IPS-18a (cell line): ENCODE measurements around the gene ELMO2.

Experiments used
- H3K27ac ChIP-seq: one replicate; pipeline ENCODE4 v1.5.1; 2013; ENCODE audit warnings: low read length
- H3K27me3 ChIP-seq: one replicate; pipeline ENCODE4 v1.6.1; 2013; ENCODE audit warnings: mild to moderate bottlenecking, low read length; ENCODE audit not compliant: control insufficient read depth, insufficient read depth
- H3K36me3 ChIP-seq: one replicate; pipeline ENCODE4 v1.6.1; 2013; ENCODE audit warnings: low read depth, low read length; ENCODE audit not compliant: control insufficient read depth
- H3K4me1 ChIP-seq: one replicate; pipeline ENCODE4 v1.6.1; 2013; ENCODE audit warnings: low read depth, low read length; ENCODE audit not compliant: control insufficient read depth
- H3K4me3 ChIP-seq: one replicate; pipeline ENCODE4 v1.5.1; 2013; ENCODE audit warnings: low read length
- H3K9ac ChIP-seq: one replicate; pipeline ENCODE4 v1.6.1; 2013; ENCODE audit warnings: mild to moderate bottlenecking, low read length, moderate library complexity
- H3K9me3 ChIP-seq: one replicate; pipeline ENCODE4 v1.6.1; 2013; ENCODE audit warnings: low read depth, low read length; ENCODE audit not compliant: control insufficient read depth

ELMO2 gene, protein sequence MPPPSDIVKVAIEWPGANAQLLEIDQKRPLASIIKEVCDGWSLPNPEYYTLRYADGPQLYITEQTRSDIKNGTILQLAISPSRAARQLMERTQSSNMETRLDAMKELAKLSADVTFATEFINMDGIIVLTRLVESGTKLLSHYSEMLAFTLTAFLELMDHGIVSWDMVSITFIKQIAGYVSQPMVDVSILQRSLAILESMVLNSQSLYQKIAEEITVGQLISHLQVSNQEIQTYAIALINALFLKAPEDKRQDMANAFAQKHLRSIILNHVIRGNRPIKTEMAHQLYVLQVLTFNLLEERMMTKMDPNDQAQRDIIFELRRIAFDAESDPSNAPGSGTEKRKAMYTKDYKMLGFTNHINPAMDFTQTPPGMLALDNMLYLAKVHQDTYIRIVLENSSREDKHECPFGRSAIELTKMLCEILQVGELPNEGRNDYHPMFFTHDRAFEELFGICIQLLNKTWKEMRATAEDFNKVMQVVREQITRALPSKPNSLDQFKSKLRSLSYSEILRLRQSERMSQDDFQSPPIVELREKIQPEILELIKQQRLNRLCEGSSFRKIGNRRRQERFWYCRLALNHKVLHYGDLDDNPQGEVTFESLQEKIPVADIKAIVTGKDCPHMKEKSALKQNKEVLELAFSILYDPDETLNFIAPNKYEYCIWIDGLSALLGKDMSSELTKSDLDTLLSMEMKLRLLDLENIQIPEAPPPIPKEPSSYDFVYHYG

DNA sequence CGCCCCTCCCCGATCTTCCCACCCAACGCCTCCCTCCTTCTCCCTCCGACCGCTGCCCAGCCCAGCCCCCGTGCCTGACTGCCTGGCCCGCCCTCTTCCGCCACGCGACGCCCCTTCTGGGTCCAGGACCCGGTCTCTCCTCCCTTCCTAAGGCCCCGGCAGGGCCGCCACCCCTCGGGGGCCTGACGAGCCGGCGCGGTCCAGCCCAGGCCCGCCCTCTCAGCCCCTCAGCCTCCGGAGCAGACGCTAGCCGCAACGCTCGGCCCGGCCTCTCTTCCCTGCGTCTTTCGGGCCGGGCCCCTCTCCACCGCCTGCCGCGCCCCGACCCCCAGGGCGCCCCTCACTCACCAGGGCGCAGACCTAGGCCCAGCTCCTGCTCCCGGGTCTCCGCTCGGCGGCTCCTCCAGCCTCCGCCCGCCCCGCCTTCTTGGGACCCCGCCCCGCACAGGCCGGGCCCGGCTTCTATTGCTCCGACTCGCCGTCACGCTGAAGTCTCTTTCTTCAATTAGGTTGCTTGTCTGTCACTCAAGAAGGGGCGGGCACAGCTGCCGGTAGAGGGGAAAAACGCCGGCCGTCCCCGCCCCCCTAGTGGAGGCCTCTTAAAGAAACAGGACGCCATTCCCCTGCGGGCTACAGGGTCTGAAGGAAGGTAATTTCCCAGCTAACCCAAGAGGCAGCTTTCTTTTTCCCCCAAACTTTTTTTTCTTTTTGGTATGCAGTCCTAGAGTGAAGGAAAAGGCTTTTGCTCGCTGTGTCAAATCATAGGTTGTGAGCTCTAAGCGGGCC is at the start of gene ELMO2:
TSS of gene ELMO2 (minus strand) at position 416 of the 786 bp plus-strand sequence. CDS start 12,133 bp downstream, outside the sequence.
- H3K4me3 ChIP-seq: peak within 1 kb of the TSS; percentile 88
- peaks cover 12% of the 10 kb centered on the region for H3K27me3 ChIP-seq
- peaks cover 5% of the 10 kb centered on the region for H3K4me1 ChIP-seq
- H3K9ac ChIP-seq: peak within 1 kb of the TSS; percentile 59
- H3K9me3 ChIP-seq: no peaks in the 10 kb centered on the region
- no peaks in the 10 kb centered on the region for H3K36me3 ChIP-seq
- no peak within 1 kb of the TSS for H3K27ac ChIP-seq

DNA sequence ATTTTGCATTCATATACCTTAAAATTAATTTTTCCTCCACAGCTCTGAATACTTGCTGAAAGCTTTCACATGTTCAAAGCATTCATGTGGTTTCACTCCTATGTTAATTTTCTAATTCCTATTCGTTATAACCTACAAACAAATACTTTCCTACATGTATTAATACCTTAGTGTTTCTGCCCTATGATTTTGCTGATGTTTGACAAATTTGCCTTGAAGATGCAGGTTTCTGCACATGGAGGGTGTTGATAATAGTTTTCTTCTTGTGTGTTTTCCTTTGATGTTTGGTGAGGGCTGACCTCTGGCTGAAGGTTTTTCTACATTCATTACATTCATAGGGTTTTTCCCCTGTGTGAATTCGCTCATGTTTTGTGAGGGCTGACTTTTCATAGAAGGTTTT is 49.3 kb upstream of the ELMO2 start:
- Histone ChIP-seq H3K27ac (no peak overlapping the region), H3K4me1 (peaks cover 13% of the 10 kb centered on the region), H3K27me3 (no peaks in the 10 kb centered on the region), H3K9ac (no peak overlapping the region), H3K4me3 (no peak overlapping the region), H3K36me3 (peaks cover 16% of the 10 kb centered on the region), H3K9me3 (peaks cover 33% of the 10 kb centered on the region)

DNA sequence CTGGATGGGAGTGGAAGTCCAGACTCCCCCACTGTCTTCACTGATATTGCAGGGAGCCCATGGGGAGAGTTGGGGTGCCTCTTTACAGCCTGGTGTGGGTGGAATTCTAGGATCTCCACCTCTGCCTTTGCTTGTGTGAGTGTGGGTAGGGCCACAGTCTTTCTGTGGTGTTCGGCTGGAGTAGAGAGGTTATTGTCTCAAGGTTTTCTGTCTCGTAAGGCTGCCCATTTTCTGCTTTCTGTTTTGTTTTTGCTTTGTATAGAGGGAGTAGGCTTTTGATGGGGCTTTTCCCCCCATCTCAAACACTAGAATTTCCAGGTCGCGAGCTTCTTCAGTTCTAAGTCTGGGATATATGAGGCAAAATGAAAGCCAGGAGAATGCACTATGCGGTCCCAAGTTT is 40.4 kb upstream of the ELMO2 start:
- Histone ChIP-seq H3K36me3 (no peaks in the 10 kb centered on the region), H3K9me3 (peaks cover 6% of the 10 kb centered on the region), H3K9ac (no peak overlapping the region), H3K4me1 (no peaks in the 10 kb centered on the region), H3K27me3 (no peaks in the 10 kb centered on the region), H3K4me3 (no peak overlapping the region), H3K27ac (no peak overlapping the region)

DNA sequence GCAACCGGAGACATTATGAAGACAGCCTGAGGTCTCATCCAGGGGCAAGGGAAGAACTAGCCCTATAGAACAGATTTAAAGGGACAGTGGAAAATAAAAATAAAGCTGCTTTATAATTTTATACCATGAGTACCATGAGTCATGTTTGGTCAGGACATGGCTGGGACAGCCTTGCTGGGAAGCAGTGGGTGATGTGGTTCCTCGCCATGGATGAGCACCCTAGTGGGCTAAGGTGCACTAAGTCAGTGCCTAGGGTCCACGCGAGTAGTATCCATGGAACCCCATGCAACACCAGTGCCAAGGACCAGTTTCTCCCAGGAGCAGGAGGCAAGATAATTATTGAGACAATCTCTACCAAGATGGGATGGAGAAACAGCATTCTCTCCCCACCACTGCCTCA is 33.4 kb upstream of the ELMO2 start:
- peaks cover 6% of the 10 kb centered on the region for H3K9me3 ChIP-seq
- no peaks in the 10 kb centered on the region for H3K36me3 ChIP-seq
- H3K27ac ChIP-seq: no peak overlapping the region
- H3K4me1 ChIP-seq: no peaks in the 10 kb centered on the region
- no peaks in the 10 kb centered on the region for H3K27me3 ChIP-seq
- H3K4me3 ChIP-seq: no peak overlapping the region
- no peak overlapping the region for H3K9ac ChIP-seq

DNA sequence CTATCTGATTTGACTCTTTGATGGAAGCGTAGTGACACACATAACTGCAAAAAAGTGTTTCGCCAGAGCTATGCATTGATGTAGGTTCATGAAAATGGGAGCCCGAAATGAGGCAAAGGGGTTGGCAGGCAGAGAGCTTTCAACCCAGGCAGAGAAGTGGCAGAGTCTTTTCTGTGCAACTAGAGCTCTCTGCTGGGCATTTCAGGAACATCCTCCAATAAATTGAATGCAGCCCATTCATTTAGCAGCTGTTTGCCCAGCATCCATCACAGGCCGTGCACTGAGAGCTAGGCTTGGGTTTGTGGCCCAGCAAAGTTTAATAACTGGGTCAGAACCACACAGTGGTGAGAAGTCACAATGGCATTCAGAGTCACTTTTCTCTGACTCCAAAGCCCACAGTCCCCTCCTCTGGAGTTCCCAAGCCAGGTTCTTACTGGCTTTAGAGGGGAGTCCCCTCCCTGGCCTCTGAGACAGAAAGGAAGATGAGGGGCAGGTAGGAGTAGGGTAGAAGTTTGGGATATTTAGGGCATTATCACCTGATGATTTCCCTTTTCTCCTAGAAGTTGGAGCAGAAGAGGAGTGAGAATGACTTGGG is 31.8 kb upstream of the ELMO2 start:
- Histone ChIP-seq H3K27ac (no peak overlapping the region), H3K9me3 (no peaks in the 10 kb centered on the region), H3K27me3 (no peaks in the 10 kb centered on the region), H3K4me3 (no peak overlapping the region), H3K4me1 (no peaks in the 10 kb centered on the region), H3K36me3 (no peaks in the 10 kb centered on the region), H3K9ac (no peak overlapping the region)

DNA sequence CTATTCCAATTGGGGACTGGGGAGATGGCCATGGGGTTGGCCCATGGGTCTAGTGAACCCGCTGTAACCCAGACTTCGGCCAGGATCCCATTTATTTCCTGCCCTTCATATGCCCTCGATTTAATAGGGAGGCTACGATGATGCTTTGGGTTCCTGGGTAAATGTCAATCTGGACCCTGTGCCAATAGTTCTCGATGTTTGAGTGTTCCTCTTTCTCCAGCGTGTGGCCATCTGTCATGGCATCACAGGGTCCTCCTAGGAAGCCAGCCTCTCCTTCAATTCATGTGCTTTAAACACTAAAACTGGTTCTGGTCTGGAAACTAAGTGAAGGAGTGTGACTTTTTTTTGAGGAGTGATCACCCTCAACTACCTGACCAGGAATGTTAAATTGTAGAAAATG is 28.7 kb upstream of the ELMO2 start:
- Histone ChIP-seq H3K27ac (no peak overlapping the region), H3K4me3 (no peak overlapping the region), H3K9me3 (no peaks in the 10 kb centered on the region), H3K4me1 (no peaks in the 10 kb centered on the region), H3K36me3 (no peaks in the 10 kb centered on the region), H3K27me3 (no peaks in the 10 kb centered on the region), H3K9ac (no peak overlapping the region)

DNA sequence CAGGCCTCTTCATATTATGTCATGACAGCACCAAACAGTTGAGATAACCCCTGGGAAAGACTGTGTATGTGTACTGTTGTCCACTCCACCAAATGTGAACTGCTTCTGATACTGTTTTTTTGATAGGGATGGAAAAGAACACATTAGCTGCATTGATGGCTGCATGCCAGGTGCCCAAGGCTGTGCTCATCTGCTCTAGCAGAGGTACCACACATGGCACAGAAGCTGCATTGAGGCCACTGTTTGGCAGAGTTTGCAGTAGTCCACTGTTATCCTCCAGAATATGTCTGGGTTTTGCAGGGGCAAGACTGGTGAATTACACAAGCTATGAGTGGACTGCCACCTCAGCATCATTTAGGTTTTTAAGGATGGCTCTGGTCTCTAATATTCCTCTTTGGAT is 28.2 kb upstream of the ELMO2 start:
- Histone ChIP-seq H3K36me3 (no peaks in the 10 kb centered on the region), H3K4me1 (no peaks in the 10 kb centered on the region), H3K4me3 (no peak overlapping the region), H3K27ac (no peak overlapping the region), H3K9me3 (no peaks in the 10 kb centered on the region), H3K9ac (no peak overlapping the region), H3K27me3 (no peaks in the 10 kb centered on the region)

DNA sequence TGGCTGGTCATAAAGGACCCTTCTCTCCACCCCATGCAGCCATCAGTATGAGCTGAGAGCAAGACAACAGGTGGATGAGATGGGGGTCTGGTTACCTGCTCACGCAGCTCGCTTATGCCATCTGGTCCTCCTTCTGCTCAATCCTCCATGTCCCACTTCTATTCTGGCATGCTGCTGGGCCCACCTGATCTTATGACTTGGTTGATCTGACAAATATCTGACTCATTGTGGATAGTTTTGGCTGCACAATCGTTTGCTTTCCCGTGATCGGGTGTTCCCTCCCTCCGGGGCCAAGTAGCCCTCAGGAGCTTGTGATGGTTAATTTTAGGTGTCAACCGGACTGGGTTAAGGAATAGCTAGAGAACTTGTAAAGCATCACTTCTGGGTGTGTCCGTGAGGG is 26.6 kb upstream of the ELMO2 start:
- Histone ChIP-seq H3K4me1 (no peaks in the 10 kb centered on the region), H3K36me3 (no peaks in the 10 kb centered on the region), H3K27me3 (no peaks in the 10 kb centered on the region), H3K9me3 (no peaks in the 10 kb centered on the region), H3K9ac (no peak overlapping the region), H3K4me3 (no peak overlapping the region), H3K27ac (no peak overlapping the region)

DNA sequence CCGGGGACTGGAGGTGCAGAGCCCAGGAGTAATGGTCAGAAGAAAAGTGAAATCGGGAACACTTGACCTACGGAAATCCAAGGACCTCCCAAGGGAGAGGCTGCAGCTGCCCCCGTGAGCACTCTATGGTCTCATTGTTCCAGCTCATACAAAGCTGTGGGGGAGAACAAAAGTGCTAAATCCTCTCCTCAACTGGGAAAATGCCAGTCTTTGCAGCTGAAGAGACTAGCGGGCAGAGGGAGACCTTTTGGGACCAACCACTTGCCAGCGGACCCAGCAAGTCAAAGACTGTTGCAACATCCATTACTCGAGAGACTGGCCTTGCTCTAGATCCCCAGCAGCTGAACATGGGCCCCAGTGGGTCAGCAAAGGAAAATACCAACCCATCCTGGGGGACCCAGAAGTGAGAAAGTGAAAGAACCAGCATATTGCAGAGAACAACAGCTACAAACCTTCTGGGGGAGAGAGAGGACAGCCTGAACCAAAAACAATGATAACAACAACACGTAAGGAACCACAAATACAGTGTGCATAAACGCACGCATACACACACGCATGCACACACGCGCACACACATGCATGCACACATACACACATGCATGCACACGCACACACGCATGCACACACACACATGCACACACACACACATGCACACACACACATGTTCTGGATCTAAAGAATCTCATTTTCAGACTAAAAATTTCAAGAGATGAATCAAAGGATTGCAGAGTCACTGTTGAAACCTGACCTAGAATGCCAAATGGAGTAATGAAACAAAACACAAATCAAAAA is 24.7 kb upstream of the ELMO2 start:
- H3K36me3 ChIP-seq: no peaks in the 10 kb centered on the region
- no peak overlapping the region for H3K9ac ChIP-seq
- no peaks in the 10 kb centered on the region for H3K27me3 ChIP-seq
- H3K4me3 ChIP-seq: no peak overlapping the region
- no peak overlapping the region for H3K27ac ChIP-seq
- H3K9me3 ChIP-seq: no peaks in the 10 kb centered on the region
- no peaks in the 10 kb centered on the region for H3K4me1 ChIP-seq

DNA sequence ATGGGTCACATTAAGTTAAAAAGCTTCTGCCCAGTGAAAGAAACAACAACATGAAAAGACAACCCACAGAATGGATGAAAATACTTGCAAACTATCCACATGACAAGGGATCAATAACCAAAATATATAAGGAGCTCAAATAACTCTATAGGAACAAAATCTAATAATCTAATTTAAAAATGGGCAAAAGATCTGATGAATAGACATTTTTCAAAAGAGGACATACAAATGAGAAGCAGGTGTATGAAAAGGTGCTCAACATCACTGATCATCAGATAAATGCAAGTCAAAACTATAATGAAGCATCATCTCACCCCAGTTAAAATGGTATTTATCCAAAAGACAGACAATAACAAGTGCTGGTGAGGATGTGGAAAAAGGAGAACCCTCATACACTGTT is 21.0 kb upstream of the ELMO2 start:
- no peaks in the 10 kb centered on the region for H3K9me3 ChIP-seq
- peaks cover 13% of the 10 kb centered on the region for H3K4me1 ChIP-seq
- no peak overlapping the region for H3K27ac ChIP-seq
- no peak overlapping the region for H3K9ac ChIP-seq
- no peaks in the 10 kb centered on the region for H3K36me3 ChIP-seq
- H3K4me3 ChIP-seq: no peak overlapping the region
- no peaks in the 10 kb centered on the region for H3K27me3 ChIP-seq
